B cell (primary cell): ENCODE results near the gene CES3. TPM values are rescaled to one million over a fixed set of nuclear protein-coding genes. Genes with fewer than 3 reads are reported as not detected.

Experiments used
- ATAC-seq: fragments of 200-7000 bp; cut with Tn5 transposase; one replicate; pipeline ENCODE4 v1.10.0; 2021; ENCODE audit warnings: low read depth, mild to moderate bottlenecking, moderate number of reproducible peaks, moderate library complexity
- CTCF ChIA-PET: fragments of 350-600 bp; sonication (Branson Sonifier 250); formaldehyde crosslinking; loops from one replicate; lab custom pipeline; 2021; ENCODE audit warnings: antibody characterized with exemption, inconsistent platforms; lab: Charles Lee
- POLR2A ChIA-PET: fragments of 350-600 bp; sonication (Branson Sonifier 250); formaldehyde crosslinking; loops from one replicate; lab custom pipeline; 2021; ENCODE audit warnings: antibody characterized with exemption; lab: Charles Lee
- DNase-seq: peaks from one replicate; pipeline ENCODE4 v3.0.0; 2013
- H2AFZ ChIP-seq: 2 replicates; pipeline ENCODE4 v1.6.1; 2012; ENCODE audit warnings: mild to moderate bottlenecking, low read depth, low read length; ENCODE audit not compliant: insufficient read depth, poor library complexity, severe bottlenecking
- H3K27ac ChIP-seq, 2 donors: 1 replicate in 1 of 2; 2 replicates in 1 of 2; pipeline ENCODE4 v1.5.1; 2012 to 2013; ENCODE audit warnings: low read length in 2 of 2, mild to moderate bottlenecking in 2 of 2, moderate library complexity in 1 of 2
- H3K27me3 ChIP-seq, 4 experiments: fragments of 200-600 bp in 1 of 4; sonication (generic) in 1 of 4; replicated peaks in 1 of 4; 1 replicate in 2 of 4; 2 replicates in 2 of 4; pipeline versions ENCODE4 v1.6.1 to v1.7.0; 2013 to 2016; ENCODE audit warnings: low read length in 3 of 4, mild to moderate bottlenecking in 2 of 4, mixed read lengths in 1 of 4, moderate library complexity in 1 of 4; ENCODE audit not compliant: insufficient read depth in 4 of 4, control insufficient read depth in 3 of 4; ENCODE audit errors: control extremely low read depth in 1 of 4
- H3K36me3 ChIP-seq, 2 experiments: replicated peaks in 1 of 2; 1 replicate in 1 of 2; 2 replicates in 1 of 2; pipeline versions ENCODE4 v1.6.1 to v1.7.1; 2013; ENCODE audit warnings: low read length in 1 of 2; ENCODE audit not compliant: insufficient read depth in 2 of 2, control insufficient read depth in 1 of 2; ENCODE audit errors: control extremely low read depth in 1 of 2, extremely low read depth in 1 of 2
- H3K4me1 ChIP-seq, 2 donors: fragments of 200-600 bp in 1 of 2; sonication (generic) in 1 of 2; 1 replicate in 1 of 2; 2 replicates in 1 of 2; pipeline versions ENCODE4 v1.5.1 to v1.6.1; 2013 to 2017; ENCODE audit warnings: low read length in 2 of 2; ENCODE audit not compliant: control insufficient read depth in 2 of 2, insufficient read depth in 2 of 2
- H3K4me2 ChIP-seq: replicated peaks from 2 replicates; pipeline ENCODE3; 2012; ENCODE audit warnings: mild to moderate bottlenecking, low read depth, low read length; ENCODE audit not compliant: poor library complexity, severe bottlenecking
- H3K4me3 ChIP-seq, 5 experiments: fragments of 200-600 bp in 1 of 5; sonication (generic) in 1 of 5; 1 replicate in 3 of 5; 2 replicates in 2 of 5; pipeline versions ENCODE4 v1.5.1 to v1.7.0; 2011 to 2016; ENCODE audit warnings: low read length in 4 of 5, mild to moderate bottlenecking in 4 of 5, low read depth in 2 of 5, control low read depth in 1 of 5, moderate library complexity in 1 of 5; ENCODE audit not compliant: insufficient read depth in 1 of 5; ENCODE audit errors: control extremely low read depth in 1 of 5, extremely low read depth in 1 of 5
- H3K79me2 ChIP-seq: fragments of 200-600 bp; sonication (generic); one replicate; pipeline ENCODE4 v1.6.0; 2016; ENCODE audit warnings: low read length; ENCODE audit not compliant: control insufficient read depth, insufficient read depth
- H3K9ac ChIP-seq: fragments of 200-600 bp; sonication (generic); 2 replicates; pipeline ENCODE4 v1.6.1; 2017; ENCODE audit warnings: mild to moderate bottlenecking, low read length, moderate library complexity
- H3K9me3 ChIP-seq, 3 donors: one replicate each; pipeline versions ENCODE4 v1.6.1 to v1.7.1; 2013; ENCODE audit warnings: low read length in 2 of 3; ENCODE audit not compliant: control insufficient read depth in 2 of 3, insufficient read depth in 1 of 3; ENCODE audit errors: control extremely low read depth in 1 of 3
- H4K20me1 ChIP-seq: 2 replicates; pipeline ENCODE4 v1.6.0; 2012; ENCODE audit warnings: mild to moderate bottlenecking, low read length; ENCODE audit not compliant: insufficient read depth, control insufficient read depth, poor library complexity, severe bottlenecking
- H3K27ac Mint-ChIP-seq: one replicate; pipeline ENCODE4 v1.8.0; 2021; ENCODE audit warnings: mixed read lengths
- H3K27me3 Mint-ChIP-seq: one replicate; pipeline ENCODE4 v1.8.0; 2021; ENCODE audit warnings: mixed read lengths
- H3K4me1 Mint-ChIP-seq: one replicate; pipeline ENCODE4 v1.8.0; 2021; ENCODE audit warnings: mixed read lengths
- H3K4me3 Mint-ChIP-seq: one replicate; pipeline ENCODE4 v1.8.0; 2021; ENCODE audit warnings: mixed read lengths
- H3K9me3 Mint-ChIP-seq: one replicate; pipeline ENCODE4 v1.8.0; 2022; ENCODE audit warnings: mixed read lengths; ENCODE audit not compliant: insufficient read depth
- EZH2 ChIP-seq: IDR thresholded peaks from 2 replicates; pipeline ENCODE4 v1.6.1; 2012; ENCODE audit warnings: borderline replicate concordance, low read depth, mild to moderate bottlenecking, moderate library complexity, low read length; ENCODE audit not compliant: insufficient read depth, poor library complexity, severe bottlenecking
- WGBS: methylation state at CpG from one replicate; pipeline ENCODE4 v1.1.5; 2013; ENCODE audit warnings: missing lambda C conversion rate; ENCODE audit not compliant: insufficient coverage; 5-methylcytosine and 5-hydroxymethylcytosine counted together
- intact Hi-C: fragments of 100-400 bp; cut with micrococcal nuclease; formaldehyde crosslinking; loops from one replicate; pipeline ENCODE4 v1.10.0; 2022
- polyA plus RNA-seq: library from polyadenylated mRNA; depleted of rRNA; stranded (reverse); fragments of >200 nt; gene quantifications from 2 replicates; pipeline ENCODE4 v1.2.3, GENCODE V29; 2012
- total RNA-seq, 2 donors: library from RNA; stranded (reverse); fragments of 120-200 nt in 1 of 2; gene quantifications; 1 replicate in 1 of 2; 2 replicates in 1 of 2; pipeline versions ENCODE4 v1.2.3 to v1.2.4, GENCODE V29; 2013 to 2022
- TF ChIP-seq, protein P1 (sequence below): fragments of 200-600 bp; IDR thresholded peaks from one replicate; pipeline ENCODE4 v1.8.0; 2022; ENCODE audit warnings: antibody characterized with exemption, mild to moderate bottlenecking

Gene CES3
- total and polyA plus RNA-seq, 2 donors (not counting 1 experiment from before 2014, with no cell fraction given), result 0.25 to 0.42 TPM

DNA sequence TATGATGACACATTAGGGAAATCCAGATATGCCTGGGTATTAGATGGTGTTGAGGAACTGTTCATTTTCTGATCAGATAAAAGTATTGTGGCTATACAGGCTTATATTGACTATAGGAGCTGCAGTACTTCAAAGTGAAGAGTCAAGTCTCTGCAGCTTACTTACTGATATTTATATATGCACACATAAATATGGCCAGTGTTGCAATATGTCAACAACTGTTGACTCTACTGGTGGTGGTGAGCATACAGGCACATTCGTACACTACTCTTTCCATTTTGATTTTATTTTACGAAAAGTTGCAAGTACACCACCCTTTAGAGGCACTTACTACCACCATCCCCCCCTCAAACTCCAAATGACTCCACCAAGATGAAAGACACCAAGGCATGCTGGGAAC is 29.4 kb upstream of the CES3 start:
- H3K27me3 Mint-ChIP-seq, result no peaks in the 10 kb centered on the region
- Histone ChIP-seq H3K4me1 (peaks cover 24 to 33% of the 10 kb centered on the region in 2 donors), H3K27ac (no peak overlapping the region), H3K36me3 (peaks cover 0 to 12% of the 10 kb centered on the region in 2 experiments), H3K4me2 (no peak overlapping the region), H3K4me3 (no peak overlapping the region), H3K27me3 (peaks cover 0 to 5% (median 0%) of the 10 kb centered on the region in 4 experiments), H3K9ac (no peak overlapping the region), H3K9me3 (no peaks in the 10 kb centered on the region), H3K79me2 (peaks cover 26% of the 10 kb centered on the region), H2AFZ (no peak overlapping the region), H4K20me1 (peaks cover 9% of the 10 kb centered on the region)
- no peak for ATAC-seq
- peaks cover 49% of the 10 kb centered on the region for H3K4me1 Mint-ChIP-seq
- intact Hi-C loops, result loop anchor here (5.0 kb wide), 1 partner anchor 49 kb away; the partner anchor contains the start of gene PDP2
- ChIA-PET POLR2A (interaction anchor here (0.8 kb wide), 1 partner anchor 13 kb away, joined by 3 read pairs; the partner anchor contains the start of gene CDH16), CTCF (no interaction called here)
- peak overlapping the region; percentile 24 for H3K4me3 Mint-ChIP-seq
- WGBS, result 100% methylated on average over 2 of the region's 2 CpGs
- DNase-seq, result no peak
- TF ChIP-seq, protein P1, sequence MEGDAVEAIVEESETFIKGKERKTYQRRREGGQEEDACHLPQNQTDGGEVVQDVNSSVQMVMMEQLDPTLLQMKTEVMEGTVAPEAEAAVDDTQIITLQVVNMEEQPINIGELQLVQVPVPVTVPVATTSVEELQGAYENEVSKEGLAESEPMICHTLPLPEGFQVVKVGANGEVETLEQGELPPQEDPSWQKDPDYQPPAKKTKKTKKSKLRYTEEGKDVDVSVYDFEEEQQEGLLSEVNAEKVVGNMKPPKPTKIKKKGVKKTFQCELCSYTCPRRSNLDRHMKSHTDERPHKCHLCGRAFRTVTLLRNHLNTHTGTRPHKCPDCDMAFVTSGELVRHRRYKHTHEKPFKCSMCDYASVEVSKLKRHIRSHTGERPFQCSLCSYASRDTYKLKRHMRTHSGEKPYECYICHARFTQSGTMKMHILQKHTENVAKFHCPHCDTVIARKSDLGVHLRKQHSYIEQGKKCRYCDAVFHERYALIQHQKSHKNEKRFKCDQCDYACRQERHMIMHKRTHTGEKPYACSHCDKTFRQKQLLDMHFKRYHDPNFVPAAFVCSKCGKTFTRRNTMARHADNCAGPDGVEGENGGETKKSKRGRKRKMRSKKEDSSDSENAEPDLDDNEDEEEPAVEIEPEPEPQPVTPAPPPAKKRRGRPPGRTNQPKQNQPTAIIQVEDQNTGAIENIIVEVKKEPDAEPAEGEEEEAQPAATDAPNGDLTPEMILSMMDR, result no peak
- TF ChIP-seq EZH2, result no peak
- no peaks in the 10 kb centered on the region for H3K9me3 Mint-ChIP-seq
- no peak overlapping the region for H3K27ac Mint-ChIP-seq

DNA sequence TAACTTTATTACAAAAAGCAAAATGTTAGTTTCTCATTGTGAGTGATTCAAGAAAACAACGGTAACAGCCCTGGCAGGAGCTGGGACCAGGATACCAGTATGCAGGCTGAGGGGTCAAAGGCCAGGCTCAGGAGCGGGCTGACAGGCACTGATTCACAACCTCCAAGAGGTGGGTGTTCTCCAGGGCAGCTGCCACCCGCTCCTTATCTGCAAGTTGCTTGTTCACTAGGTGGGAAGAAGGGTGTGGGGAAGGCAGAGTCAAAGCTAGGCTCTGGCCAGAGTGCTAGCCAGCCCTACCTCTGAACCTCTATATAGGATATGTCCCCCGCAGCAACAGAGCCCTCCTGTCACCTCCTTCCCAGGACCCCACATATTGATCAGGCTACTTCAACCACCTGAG is 29.0 kb upstream of the CES3 start:
- TF ChIP-seq EZH2, result no peak
- TF ChIP-seq, protein P1, result no peak
- Histone ChIP-seq H3K9me3 (no peaks in the 10 kb centered on the region), H3K36me3 (peaks cover 0 to 12% of the 10 kb centered on the region in 2 experiments), H3K79me2 (peaks cover 26% of the 10 kb centered on the region), H3K4me3 (no peak overlapping the region), H2AFZ (no peak overlapping the region), H3K27me3 (peaks cover 0 to 1% (median 0%) of the 10 kb centered on the region in 4 experiments), H3K27ac (no peak overlapping the region), H3K9ac (no peak overlapping the region), H4K20me1 (peaks cover 10% of the 10 kb centered on the region), H3K4me1 (peaks cover 24 to 33% of the 10 kb centered on the region in 2 donors), H3K4me2 (no peak overlapping the region)
- H3K27me3 Mint-ChIP-seq, result no peaks in the 10 kb centered on the region
- ATAC-seq (no peak), DNase-seq (no peak)
- H3K9me3 Mint-ChIP-seq, result no peaks in the 10 kb centered on the region
- H3K27ac Mint-ChIP-seq, result peak overlapping the region; percentile 50
- ChIA-PET CTCF (no interaction called here), POLR2A (no interaction called here)
- intact Hi-C loops, result loop anchor here (5.0 kb wide), 1 partner anchor 50 kb away; the partner anchor contains the start of gene PDP2
- peak overlapping the region; percentile 99 for H3K4me3 Mint-ChIP-seq
- peaks cover 50% of the 10 kb centered on the region for H3K4me1 Mint-ChIP-seq
- 100% methylated on average over 3 of the region's 4 CpGs for WGBS
